ENCODE results near the gene TSPEAR.

DNA sequence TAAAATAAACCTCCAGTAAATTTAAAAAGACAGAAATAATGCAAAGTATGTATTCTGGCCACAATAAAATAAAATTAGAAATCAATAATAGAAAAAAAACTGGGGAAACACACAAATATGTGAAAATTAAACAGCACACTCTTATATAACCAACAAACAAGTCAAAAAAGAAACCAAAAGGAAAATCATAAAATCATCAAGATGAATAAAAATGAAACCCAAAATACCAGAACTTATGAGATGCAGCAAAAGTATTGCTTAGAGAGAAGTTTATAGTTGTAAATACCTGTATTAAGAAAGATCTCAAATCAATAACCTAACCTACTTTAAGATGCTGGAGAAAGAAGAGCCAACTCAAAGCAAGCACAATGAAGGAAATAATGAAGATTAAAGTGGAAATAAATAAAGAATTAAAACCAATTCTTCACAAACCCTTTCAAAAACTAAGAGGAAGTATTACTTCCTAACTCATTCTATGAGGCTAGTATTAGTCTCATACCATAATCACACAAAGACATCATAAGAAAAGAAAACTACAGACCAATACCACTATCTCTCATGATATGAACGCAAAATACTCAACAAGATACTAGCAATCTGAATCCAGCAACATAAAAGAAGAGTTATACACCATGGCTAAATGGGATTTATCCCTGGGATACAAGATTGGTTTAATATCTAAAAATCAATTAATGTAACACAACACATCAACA lies 146.3 kb downstream of the TSPEAR start:
- TF ChIP-seq, protein P1, sequence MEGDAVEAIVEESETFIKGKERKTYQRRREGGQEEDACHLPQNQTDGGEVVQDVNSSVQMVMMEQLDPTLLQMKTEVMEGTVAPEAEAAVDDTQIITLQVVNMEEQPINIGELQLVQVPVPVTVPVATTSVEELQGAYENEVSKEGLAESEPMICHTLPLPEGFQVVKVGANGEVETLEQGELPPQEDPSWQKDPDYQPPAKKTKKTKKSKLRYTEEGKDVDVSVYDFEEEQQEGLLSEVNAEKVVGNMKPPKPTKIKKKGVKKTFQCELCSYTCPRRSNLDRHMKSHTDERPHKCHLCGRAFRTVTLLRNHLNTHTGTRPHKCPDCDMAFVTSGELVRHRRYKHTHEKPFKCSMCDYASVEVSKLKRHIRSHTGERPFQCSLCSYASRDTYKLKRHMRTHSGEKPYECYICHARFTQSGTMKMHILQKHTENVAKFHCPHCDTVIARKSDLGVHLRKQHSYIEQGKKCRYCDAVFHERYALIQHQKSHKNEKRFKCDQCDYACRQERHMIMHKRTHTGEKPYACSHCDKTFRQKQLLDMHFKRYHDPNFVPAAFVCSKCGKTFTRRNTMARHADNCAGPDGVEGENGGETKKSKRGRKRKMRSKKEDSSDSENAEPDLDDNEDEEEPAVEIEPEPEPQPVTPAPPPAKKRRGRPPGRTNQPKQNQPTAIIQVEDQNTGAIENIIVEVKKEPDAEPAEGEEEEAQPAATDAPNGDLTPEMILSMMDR (IDR thresholded peaks at IDR 0.05): no peak
- TF ChIP-seq POLR2A (IDR thresholded peaks at IDR 0.05): no peak

Measured in thyroid gland (tissue), 4 donors.